ENCODE measurements around the gene MICU1. TPM values are rescaled to one million over a fixed set of nuclear protein-coding genes. Genes with fewer than 3 reads are reported as not detected.

The MICU1 gene
- total RNA-seq, 1 donor from 2014 or later = 29.2 TPM

GRCh38 chr10:72524489-72524888, 101.4 kb downstream of the MICU1 start:
- intact Hi-C loops (cut with DNase I) = no loop called here
- H3K4me1 ChIP-seq = no peaks in the 10 kb centered on the region
- TF ChIP-seq POLR2A (IDR thresholded peaks at IDR 0.05) (no peak), POLR2AphosphoS5 (IDR thresholded peaks at IDR 0.05; ENCODE audit: insufficient read depth in 1 of 2, low read depth in 1 of 2) (no peak)
- no peak overlapping the region for H3K27ac ChIP-seq
- no peak for DNase-seq (ENCODE audit: extremely low spot score in 2 of 2)
- no peaks in the 10 kb centered on the region for H3K27me3 ChIP-seq
- H3K36me3 ChIP-seq = no peaks in the 10 kb centered on the region
- H3K9me3 ChIP-seq = no peaks in the 10 kb centered on the region
- H3K4me3 ChIP-seq = no peak overlapping the region

- DNase-seq (ENCODE audit: extremely low spot score in 2 of 2) = no peak
- Histone ChIP-seq H3K4me1 (no peaks in the 10 kb centered on the region), H3K4me3 (no peak overlapping the region), H3K9me3 (no peaks in the 10 kb centered on the region), H3K36me3 (no peaks in the 10 kb centered on the region), H3K27me3 (no peaks in the 10 kb centered on the region), H3K27ac (no peak overlapping the region)
- intact Hi-C loops (cut with DNase I) = no loop called here
- TF ChIP-seq POLR2A (IDR thresholded peaks at IDR 0.05) (no peak), CTCF (IDR thresholded peaks at IDR 0.05) (no peak), POLR2AphosphoS5 (IDR thresholded peaks at IDR 0.05; ENCODE audit: insufficient read depth in 1 of 2, low read depth in 1 of 2) (no peak)
These were observed 101.9 kb downstream of the MICU1 start for GRCh38 chr10:72523932-72524396.

- Histone ChIP-seq H3K36me3 (no peaks in the 10 kb centered on the region), H3K27me3 (no peaks in the 10 kb centered on the region), H3K27ac (no peak overlapping the region), H3K4me1 (no peaks in the 10 kb centered on the region), H3K4me3 (no peak overlapping the region), H3K9me3 (no peaks in the 10 kb centered on the region)
- no peak for TF ChIP-seq CTCF (IDR thresholded peaks at IDR 0.05)
- intact Hi-C loops (cut with DNase I) = no loop called here
- DNase-seq (ENCODE audit: extremely low spot score in 2 of 2) = no peak
These were observed 102.8 kb downstream of the MICU1 start for GRCh38 chr10:72523062-72523461.

GRCh38 chr10:72517244-72517643, 108.6 kb downstream of the MICU1 start:
- TF ChIP-seq CTCF (IDR thresholded peaks at IDR 0.05) (no peak), POLR2AphosphoS5 (IDR thresholded peaks at IDR 0.05; ENCODE audit: insufficient read depth in 1 of 2, low read depth in 1 of 2) (no peak), POLR2A (IDR thresholded peaks at IDR 0.05) (no peak)
- no peak overlapping the region for H3K27ac ChIP-seq
- DNase-seq (ENCODE audit: extremely low spot score in 2 of 2) = no peak

GRCh38 chr10:72515455-72515854, 110.4 kb downstream of the MICU1 start:
- H3K27ac ChIP-seq = no peak overlapping the region
- H3K9me3 ChIP-seq = no peaks in the 10 kb centered on the region
- TF ChIP-seq POLR2AphosphoS5 (IDR thresholded peaks at IDR 0.05; ENCODE audit: insufficient read depth in 1 of 2, low read depth in 1 of 2) = no peak
- TF ChIP-seq POLR2A (IDR thresholded peaks at IDR 0.05) = no peak
- no peak for TF ChIP-seq CTCF (IDR thresholded peaks at IDR 0.05)
- no peak overlapping the region for H3K4me3 ChIP-seq
- intact Hi-C loops (cut with DNase I) = no loop called here
- DNase-seq (ENCODE audit: extremely low spot score in 2 of 2) = no peak
- no peaks in the 10 kb centered on the region for H3K4me1 ChIP-seq
- H3K27me3 ChIP-seq = no peaks in the 10 kb centered on the region
- no peaks in the 10 kb centered on the region for H3K36me3 ChIP-seq

More at GRCh38 chr10:72517244-72517643, 108.6 kb downstream of the MICU1 start:
- Histone ChIP-seq H3K27me3 (no peaks in the 10 kb centered on the region), H3K36me3 (no peaks in the 10 kb centered on the region), H3K4me1 (no peaks in the 10 kb centered on the region), H3K9me3 (no peaks in the 10 kb centered on the region), H3K4me3 (no peak overlapping the region)
- intact Hi-C loops (cut with DNase I) = no loop called here
